Stomach (tissue), 4 donors: ENCODE measurements around the gene TRAF1.

Experiments used
- POLR2AphosphoS5 ChIP-seq, 3 donors: sonication (generic); formaldehyde crosslinking; IDR thresholded peaks; one replicate each; pipeline ENCODE4 v1.6.1; 2016; ENCODE audit warnings: antibody characterized with exemption in 3 of 3
- TF ChIP-seq, protein P1 (sequence below), 7 experiments: fragments of 450-650 bp in 4 of 7; fragments of 200-600 bp in 3 of 7; sonication (generic) in 3 of 7; IDR thresholded peaks; one replicate each; pipeline ENCODE4 v1.5.1; 2016 to 2019; ENCODE audit warnings: antibody characterized with exemption in 7 of 7, control low read depth in 2 of 7, mild to moderate bottlenecking in 1 of 7

DNA sequence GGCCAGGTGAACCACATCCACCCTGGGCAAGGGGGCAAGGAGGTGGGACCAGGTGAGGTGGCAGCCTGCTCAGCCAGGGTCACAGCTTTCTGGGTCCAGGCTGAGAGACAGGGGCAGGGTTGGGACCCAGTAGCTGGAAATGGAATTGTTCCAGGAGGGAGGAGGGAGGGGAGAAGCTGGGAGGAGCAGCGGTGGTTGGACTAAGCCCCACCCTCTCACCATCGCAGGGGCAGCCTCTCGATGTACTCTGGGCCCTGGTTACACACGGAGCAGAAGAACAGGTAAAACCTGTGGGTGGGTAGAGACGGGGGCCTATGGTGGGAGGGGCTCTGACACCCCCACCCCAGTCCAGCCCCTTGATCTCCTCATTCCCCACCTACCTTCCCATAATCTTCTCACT, 60.8 kb downstream of the TRAF1 start:
- TF ChIP-seq, protein P1, sequence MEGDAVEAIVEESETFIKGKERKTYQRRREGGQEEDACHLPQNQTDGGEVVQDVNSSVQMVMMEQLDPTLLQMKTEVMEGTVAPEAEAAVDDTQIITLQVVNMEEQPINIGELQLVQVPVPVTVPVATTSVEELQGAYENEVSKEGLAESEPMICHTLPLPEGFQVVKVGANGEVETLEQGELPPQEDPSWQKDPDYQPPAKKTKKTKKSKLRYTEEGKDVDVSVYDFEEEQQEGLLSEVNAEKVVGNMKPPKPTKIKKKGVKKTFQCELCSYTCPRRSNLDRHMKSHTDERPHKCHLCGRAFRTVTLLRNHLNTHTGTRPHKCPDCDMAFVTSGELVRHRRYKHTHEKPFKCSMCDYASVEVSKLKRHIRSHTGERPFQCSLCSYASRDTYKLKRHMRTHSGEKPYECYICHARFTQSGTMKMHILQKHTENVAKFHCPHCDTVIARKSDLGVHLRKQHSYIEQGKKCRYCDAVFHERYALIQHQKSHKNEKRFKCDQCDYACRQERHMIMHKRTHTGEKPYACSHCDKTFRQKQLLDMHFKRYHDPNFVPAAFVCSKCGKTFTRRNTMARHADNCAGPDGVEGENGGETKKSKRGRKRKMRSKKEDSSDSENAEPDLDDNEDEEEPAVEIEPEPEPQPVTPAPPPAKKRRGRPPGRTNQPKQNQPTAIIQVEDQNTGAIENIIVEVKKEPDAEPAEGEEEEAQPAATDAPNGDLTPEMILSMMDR (IDR thresholded peaks at IDR 0.05), result no peak
- no peak for TF ChIP-seq POLR2AphosphoS5 (IDR thresholded peaks at IDR 0.05)
